ENCODE data around the gene SEMA4A.
"Not testable (repeated sequence)": the region's sequence is repeated elsewhere in the genome, so short reads cannot be mapped to it uniquely, and the experiment has no call there.

Gene SEMA4A

DNA sequence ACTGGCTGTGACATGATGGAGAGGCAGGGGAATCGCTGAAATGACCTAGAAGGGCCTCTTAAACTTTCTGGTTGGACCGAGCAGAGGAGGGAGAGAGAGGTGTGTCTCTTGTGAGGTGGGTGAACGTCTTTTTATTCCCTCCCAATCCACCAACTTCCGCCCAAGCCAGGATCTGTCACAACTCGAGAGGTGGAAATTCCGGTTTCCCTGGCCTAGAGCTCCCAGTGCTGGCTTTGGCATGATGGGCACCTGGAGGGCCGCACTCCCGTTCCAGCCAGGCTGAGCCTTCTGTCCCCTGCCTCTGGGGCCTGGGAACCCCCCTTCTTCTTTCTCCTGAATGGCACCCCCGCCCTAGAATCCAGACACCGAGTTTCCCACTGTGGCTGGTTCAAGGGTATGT lies at the start of gene SEMA4A:
Gene SEMA4A (plus strand): TSS at position 224 of the 400 bp plus-strand sequence. CDS start 994 bp downstream, outside the sequence.
- DNase-seq = no peak

GRCh38 chr1:156104065-156104810 lies 49.1 kb upstream of the SEMA4A start:
- DNase-seq = no peak

GRCh38 chr1:156104861-156105832 lies 48.2 kb upstream of the SEMA4A start:
- DNase-seq = no peak

GRCh38 chr1:156106624-156107488 lies 46.5 kb upstream of the SEMA4A start:
- no peak for DNase-seq

- no peak for DNase-seq
Observed at GRCh38 chr1:156108057-156108456, 45.3 kb upstream of the SEMA4A start.

- DNase-seq = no peak
Observed at GRCh38 chr1:156108664-156109241, 44.6 kb upstream of the SEMA4A start.

DNA sequence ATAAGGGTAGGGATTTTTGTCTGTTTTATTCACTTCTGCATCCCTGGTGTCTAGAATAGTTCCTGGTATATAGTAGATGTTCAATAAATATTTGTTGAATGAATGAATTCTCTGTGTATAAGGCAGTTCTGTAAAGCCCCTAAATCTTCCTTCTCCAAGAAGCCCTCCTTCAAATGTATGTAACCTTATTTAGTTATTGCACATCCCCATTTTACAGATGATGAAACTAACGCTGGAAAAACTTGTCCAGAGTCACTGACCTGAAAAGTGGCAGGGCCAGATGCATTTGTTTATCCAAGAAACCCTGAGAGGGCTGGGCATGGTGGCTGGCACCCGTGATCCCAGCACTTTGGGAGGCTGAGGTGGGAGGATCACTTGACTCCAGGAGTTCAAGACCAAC lies 43.1 kb upstream of the SEMA4A start:
- DNase-seq = no peak

- DNase-seq = no peak
Observed at GRCh38 chr1:156111355-156111962, 41.9 kb upstream of the SEMA4A start.

GRCh38 chr1:156112276-156113137 lies 40.9 kb upstream of the SEMA4A start:
- DNase-seq = no peak

GRCh38 chr1:156113282-156113950 lies 40.0 kb upstream of the SEMA4A start:
- no peak for DNase-seq

DNA sequence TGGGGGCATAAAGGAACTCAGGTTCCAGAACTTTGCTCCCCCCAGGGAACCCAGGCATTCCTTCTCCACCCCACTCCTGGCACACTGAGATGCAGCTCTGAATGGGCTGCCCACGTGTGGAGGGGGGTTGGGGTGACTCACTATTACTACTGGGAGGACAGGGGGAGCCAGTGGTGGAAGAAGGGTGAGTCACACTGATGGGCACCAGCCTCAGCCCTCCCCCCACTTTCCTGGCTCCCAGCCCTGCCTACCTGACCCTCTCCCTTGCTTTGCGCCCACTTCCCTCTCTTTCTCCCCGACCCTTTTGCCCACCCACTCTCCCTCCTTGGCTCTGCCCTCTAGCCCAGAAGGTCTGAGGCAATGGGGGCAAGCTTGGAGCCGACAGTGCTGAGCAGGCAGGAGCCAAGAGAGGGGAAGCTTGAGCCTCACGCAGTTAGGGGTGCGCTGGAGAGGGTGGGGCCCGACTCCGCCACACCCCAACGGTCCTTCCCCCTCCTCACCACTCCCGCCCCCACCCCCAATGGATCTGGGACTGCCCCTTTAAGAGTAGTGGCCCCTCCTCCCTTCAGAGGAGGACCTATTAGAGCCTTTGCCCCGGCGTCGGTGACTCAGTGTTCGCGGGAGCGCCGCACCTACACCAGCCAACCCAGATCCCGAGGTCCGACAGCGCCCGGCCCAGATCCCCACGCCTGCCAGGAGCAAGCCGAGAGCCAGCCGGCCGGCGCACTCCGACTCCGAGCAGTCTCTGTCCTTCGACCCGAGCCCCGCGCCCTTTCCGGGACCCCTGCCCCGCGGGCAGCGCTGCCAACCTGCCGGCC lies 39.1 kb upstream of the SEMA4A start, which contains the start of gene LMNA:
Gene LMNA (plus strand): TSS at position 611 of the 818 bp plus-strand sequence. CDS start 208 bp downstream, outside the sequence.
- DNase-seq = peak in 1 of 2 experiments; percentile 25

GRCh38 chr1:156114919-156115513 lies 38.4 kb upstream of the SEMA4A start:
- DNase-seq = no peak

DNA sequence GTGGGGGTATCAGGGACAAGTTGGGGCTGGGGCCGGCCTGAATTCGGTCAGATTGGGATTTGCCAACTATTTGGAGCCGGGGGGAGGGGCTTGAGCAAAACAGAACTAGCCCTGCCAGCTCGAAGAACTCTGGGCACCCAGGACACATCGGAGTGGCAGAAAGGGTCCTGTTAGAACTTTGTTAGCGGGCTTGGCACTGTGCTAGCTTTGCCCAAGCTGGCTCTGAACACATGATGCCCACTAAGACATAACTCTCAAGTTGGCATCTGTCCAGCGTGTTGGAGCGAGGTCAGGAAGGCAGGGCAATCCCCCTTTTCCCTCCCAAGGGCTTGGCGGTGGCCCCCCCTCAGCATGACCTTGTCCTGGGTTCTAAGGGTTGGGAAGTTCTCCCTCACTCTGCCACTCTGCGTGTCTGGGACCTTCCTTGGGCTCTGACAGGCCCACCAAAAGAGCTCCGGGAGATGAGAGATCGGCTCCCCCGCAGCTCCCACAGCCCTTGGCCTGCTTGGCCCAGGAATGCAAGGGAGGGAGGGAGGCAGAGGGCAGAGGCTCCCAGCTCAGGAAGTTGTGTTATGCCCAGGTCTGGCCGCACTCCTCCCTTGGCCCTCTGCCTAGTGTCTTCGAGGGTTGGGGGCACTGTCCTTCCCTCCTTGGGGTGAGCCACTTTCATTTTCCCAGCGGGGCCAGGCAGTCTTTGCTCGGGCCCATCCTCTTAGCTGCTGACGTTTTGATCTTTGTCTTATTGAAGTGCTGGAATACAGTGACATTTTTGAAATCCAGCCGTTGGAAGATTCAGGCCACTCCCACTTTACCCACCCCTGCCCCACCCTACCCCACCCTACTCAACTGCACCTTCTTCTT lies 37.6 kb upstream of the SEMA4A start:
- no peak for DNase-seq

GRCh38 chr1:156116731-156117130 lies 36.7 kb upstream of the SEMA4A start:
- DNase-seq = not testable (repeated sequence)

GRCh38 chr1:156117414-156118176 lies 35.8 kb upstream of the SEMA4A start:
- no peak for DNase-seq

DNA sequence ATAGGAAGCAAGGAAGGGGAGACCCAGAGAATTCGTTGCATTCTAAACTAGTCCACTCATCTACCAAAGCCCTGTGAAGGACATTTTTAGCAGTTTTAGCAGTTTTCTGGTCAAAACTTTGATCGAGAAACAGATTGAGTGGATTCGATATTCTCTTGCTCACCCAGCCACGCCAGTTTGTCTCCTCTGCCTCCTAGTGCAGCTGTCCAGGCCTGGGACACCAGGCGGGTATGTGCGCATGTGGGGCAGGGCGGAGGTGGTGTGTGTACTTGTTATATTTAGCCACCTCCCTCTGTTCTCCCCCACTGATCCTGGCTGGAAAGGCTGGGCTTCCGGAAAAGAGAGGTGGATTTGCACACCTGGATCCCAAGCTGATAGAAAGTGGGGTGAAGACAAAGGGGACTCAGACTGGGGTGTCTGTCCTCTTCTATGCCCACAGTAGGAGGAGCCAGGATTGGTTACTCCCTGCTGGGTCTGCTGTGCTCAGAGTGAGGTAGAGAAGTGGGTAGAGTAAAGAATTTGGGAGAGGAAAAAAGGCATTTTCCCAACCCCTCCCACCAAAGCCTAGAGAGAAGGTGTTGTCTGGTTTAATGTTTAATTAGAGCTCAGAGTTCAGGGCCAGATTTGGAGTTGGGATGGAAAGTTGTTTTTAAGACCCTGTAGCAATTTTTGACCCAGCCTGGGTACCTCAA lies 35.1 kb upstream of the SEMA4A start:
- no peak for DNase-seq

Data from AML-193 (cell line).